Measurements from ENCODE around the gene ACOT7. TPM values are rescaled to one million over a fixed set of nuclear protein-coding genes. Genes with fewer than 3 reads are reported as not detected.

ACOT7 gene
- total RNA-seq, 1 donor from 2014 or later, result 16.1 TPM

- Histone ChIP-seq H3K9me3 (no peaks in the 10 kb centered on the region), H3K27me3 (no peaks in the 10 kb centered on the region), H3K4me3 (no peak overlapping the region), H3K4me1 (peaks cover 14 to 21% of the 10 kb centered on the region in 2 donors), H3K27ac (no peak overlapping the region), H3K36me3 (no peaks in the 10 kb centered on the region)
- no peak for TF ChIP-seq CTCF (IDR thresholded peaks at IDR 0.05)
- DNase-seq (ENCODE audit: low spot score in 2 of 2), result peak in 1 of 2 donors; percentile 73
- intact Hi-C loops (cut with DNase I), result no loop called here
Measured at GRCh38 chr1:6350416-6351088, 43.0 kb downstream of the ACOT7 start.

DNA sequence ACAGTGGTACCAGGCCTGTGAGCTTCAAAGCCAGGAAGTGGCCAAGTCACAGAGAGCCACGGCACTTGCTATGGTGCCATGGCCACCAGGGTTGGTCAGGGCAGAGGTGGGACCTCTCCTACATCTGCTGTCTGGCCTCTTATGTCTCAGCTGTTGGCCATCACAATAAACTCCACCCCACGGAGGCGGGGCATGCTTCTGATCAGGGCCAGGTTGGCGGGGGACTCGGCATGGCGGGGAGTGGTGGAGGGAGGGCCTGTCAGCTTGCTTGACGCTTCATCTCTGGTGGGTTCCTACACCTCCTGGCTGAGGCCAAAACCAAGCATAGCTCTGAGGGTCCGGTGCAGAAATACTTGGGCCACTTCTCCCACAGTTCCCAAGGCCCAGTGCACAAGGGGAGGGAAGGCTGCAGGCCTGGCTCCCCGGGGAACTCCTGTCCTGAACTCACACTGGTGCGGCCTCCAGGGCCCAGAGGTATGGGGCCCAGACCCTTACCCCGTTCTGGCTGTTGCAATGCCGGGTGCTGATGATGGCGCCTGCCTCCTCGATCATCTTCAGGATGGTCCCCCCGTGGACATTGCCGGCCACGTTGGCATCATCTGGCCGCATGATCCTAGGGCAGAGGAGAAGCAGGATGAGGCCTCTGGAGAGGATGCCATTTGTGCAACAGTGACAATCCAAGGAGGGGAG, 44.2 kb downstream of the ACOT7 start:
- H3K36me3 ChIP-seq, result no peaks in the 10 kb centered on the region
- intact Hi-C loops (cut with DNase I), result no loop called here
- H3K27ac ChIP-seq, result no peak overlapping the region
- no peaks in the 10 kb centered on the region for H3K27me3 ChIP-seq
- no peak for DNase-seq (ENCODE audit: low spot score in 2 of 2)
- H3K4me3 ChIP-seq, result no peak overlapping the region
- H3K4me1 ChIP-seq, result peaks cover 14 to 20% of the 10 kb centered on the region in 2 donors
- H3K9me3 ChIP-seq, result no peaks in the 10 kb centered on the region
- no peak for TF ChIP-seq CTCF (IDR thresholded peaks at IDR 0.05)

- H3K4me3 ChIP-seq, result no peak overlapping the region
- no peaks in the 10 kb centered on the region for H3K27me3 ChIP-seq
- DNase-seq (ENCODE audit: low spot score in 2 of 2), result no peak
- peaks cover 7 to 13% of the 10 kb centered on the region in 2 donors for H3K4me1 ChIP-seq
- intact Hi-C loops (cut with DNase I), result no loop called here
- no peaks in the 10 kb centered on the region for H3K36me3 ChIP-seq
- no peak overlapping the region for H3K27ac ChIP-seq
- TF ChIP-seq CTCF (IDR thresholded peaks at IDR 0.05), result no peak
- H3K9me3 ChIP-seq, result no peaks in the 10 kb centered on the region
Measured at GRCh38 chr1:6348511-6349191, 44.9 kb downstream of the ACOT7 start.

DNA sequence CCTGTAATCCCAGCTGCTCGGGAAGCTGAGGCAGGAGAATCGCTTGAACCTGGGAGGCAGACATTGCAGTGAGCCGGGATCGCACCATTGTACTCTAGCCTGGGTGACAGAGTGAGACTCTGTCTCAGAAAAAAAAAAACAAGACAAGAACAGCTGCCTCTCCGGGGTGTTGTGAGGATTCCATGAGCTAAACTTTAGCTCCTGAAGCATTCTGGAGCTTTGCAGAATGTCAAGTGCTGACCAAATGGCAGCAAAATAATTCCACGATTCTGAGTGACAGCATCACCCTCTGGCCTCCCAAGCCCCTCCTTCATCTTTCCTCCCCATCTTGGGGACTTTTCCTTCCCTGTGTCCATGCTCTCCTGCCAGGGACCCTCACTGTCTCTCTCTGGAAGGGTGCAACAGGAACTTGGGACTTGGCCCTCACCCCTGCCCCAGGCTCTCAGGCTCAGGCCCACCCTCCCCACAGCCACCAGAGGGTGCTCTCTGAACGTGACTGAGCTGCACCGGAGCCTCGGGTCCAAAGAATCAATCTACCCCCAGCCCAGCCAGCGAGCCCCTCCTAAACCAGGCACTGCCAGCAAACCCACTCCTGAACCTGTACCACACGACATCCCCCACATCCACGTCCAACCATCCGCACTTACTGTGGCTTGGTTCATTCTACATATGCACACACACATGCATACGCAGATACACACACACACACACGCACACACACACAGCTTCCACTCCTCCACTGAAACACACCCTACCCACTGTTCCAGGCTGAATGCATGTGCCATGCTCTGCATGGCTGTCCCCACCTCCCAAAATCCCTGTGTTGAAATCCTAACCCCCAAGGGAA, 45.7 kb downstream of the ACOT7 start:
- Histone ChIP-seq H3K4me3 (no peak overlapping the region), H3K27me3 (no peaks in the 10 kb centered on the region), H3K27ac (no peak overlapping the region), H3K36me3 (no peaks in the 10 kb centered on the region), H3K9me3 (no peaks in the 10 kb centered on the region), H3K4me1 (peaks cover 2 to 7% of the 10 kb centered on the region in 2 donors)
- TF ChIP-seq CTCF (IDR thresholded peaks at IDR 0.05), result peak in 2 of 3 experiments; percentile 28 to 40
- intact Hi-C loops (cut with DNase I), result no loop called here
- DNase-seq (ENCODE audit: low spot score in 2 of 2), result no peak

GRCh38 chr1:6345460-6345859, 48.1 kb downstream of the ACOT7 start:
- Histone ChIP-seq H3K4me3 (no peak overlapping the region), H3K36me3 (no peaks in the 10 kb centered on the region), H3K4me1 (peaks cover 0 to 3% of the 10 kb centered on the region in 2 donors), H3K9me3 (no peaks in the 10 kb centered on the region), H3K27me3 (no peaks in the 10 kb centered on the region), H3K27ac (no peak overlapping the region)
- TF ChIP-seq CTCF (IDR thresholded peaks at IDR 0.05), result no peak
- intact Hi-C loops (cut with DNase I), result no loop called here
- no peak for DNase-seq (ENCODE audit: low spot score in 2 of 2)

All from ascending aorta (tissue), 2 donors.